Subcutaneous adipose tissue (tissue), 4 donors: Measurements from ENCODE around the gene FAM222B. TPM values are rescaled to one million over a fixed set of nuclear protein-coding genes. Genes with fewer than 3 reads are reported as not detected.

Source experiments
- total RNA-seq, 4 donors: library from RNA; depleted of rRNA; stranded (reverse); fragments of >200 nt; gene quantifications; one replicate each; pipeline ENCODE4 v1.1.0, GENCODE V29; 2016
- TF ChIP-seq, protein P1 (sequence below): fragments of 450-650 bp; IDR thresholded peaks from one replicate; pipeline ENCODE4 v1.5.1; 2016; ENCODE audit warnings: low read depth, mild to moderate bottlenecking, control low read depth, antibody characterized with exemption, moderate library complexity

The FAM222B gene
- total RNA-seq, 4 donors from 2014 or later = 6.6 to 30.0 (median 12.1) TPM

DNA sequence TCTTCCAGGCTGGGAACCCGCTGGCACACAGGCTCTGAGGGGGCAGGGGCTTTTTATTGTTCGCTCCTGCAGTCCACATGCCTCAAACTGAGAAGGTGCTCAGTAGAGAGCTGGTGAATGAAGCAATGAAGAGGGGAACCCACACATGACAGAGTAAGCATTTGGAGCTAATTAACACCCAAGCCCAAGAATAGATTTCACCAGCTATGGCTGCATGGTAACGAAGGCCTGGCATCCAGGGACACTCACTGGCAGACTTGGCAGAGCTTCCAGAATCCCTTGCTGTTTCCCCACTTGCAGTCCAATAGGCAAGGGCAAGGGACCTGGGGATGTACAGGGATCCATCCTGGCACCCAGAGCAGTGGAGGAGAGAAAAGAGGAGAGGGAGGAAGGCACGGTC, 42.8 kb upstream of the FAM222B start:
- TF ChIP-seq, protein P1, sequence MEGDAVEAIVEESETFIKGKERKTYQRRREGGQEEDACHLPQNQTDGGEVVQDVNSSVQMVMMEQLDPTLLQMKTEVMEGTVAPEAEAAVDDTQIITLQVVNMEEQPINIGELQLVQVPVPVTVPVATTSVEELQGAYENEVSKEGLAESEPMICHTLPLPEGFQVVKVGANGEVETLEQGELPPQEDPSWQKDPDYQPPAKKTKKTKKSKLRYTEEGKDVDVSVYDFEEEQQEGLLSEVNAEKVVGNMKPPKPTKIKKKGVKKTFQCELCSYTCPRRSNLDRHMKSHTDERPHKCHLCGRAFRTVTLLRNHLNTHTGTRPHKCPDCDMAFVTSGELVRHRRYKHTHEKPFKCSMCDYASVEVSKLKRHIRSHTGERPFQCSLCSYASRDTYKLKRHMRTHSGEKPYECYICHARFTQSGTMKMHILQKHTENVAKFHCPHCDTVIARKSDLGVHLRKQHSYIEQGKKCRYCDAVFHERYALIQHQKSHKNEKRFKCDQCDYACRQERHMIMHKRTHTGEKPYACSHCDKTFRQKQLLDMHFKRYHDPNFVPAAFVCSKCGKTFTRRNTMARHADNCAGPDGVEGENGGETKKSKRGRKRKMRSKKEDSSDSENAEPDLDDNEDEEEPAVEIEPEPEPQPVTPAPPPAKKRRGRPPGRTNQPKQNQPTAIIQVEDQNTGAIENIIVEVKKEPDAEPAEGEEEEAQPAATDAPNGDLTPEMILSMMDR = no peak

DNA sequence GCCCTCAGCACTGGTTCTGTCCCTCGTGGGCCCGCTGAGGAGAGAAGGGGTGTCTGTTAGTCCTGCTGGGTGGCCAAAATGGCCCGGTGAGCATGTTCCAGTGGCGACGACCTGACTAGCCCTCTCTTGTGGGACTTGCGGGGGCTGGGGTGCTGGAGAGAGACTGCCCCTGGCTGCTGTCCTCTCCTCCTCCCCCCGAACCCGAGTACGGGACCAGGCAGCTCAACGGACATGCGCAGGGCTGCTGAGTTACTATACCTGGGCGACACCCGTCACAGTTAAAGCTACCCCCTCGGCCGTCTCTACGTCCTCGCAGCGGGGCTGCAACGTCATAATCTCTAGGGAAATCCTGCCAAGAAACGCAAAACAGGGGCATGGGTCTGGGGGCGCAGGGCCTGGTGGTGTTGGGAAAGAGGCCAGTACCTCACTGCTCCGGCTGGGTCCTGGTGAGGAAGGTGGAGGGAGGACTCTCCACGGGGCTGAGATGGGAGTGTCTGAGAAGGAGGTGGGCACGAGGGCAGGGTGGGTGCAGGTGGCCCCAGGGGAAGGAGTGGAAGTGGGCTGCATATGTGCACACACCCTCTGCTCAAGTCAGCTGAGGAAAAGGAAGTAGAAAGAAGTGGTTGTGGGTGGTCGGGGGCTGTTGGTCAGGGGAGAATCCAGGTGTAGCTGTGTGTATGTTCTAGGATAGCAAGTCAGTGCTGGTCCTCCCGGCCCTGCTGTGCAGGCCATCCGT, 41.5 kb upstream of the FAM222B start:
- TF ChIP-seq, protein P1 = no peak

DNA sequence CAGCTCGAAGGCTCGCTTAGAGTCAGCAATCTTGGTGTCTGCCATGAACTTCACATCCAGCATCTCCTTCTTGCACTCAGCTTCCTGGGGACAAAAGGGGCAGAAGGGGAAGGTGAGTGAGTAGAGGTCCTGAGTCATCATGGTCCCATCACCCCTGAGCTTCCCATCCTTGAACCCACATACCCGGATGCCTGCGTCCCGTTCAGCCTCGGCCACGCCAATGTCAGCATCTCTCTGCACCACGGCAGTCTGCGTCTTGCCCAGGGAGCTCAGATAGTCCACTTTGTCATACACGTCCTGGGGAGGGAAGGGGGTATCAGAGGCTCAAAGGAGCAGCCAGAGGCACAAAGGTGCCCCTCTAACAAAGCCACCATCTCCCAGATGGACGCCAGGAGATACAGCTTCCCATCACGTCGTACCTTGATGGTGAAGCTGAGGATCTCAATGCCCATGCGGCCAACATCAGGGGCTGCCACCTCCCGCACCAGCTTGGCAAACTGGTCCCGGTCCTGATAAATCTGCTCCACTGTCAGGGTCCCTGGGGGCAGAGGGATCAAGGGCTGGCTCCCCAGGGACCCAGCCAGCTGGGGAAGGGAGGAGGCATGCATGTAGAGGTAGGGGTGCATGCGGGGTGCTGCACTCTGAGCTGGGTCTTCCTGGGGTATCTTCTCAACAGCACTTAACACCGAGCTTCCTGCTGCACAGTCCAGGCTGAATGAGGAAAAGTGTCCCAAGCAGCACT, 39.7 kb upstream of the FAM222B start:
- TF ChIP-seq, protein P1 = no peak

DNA sequence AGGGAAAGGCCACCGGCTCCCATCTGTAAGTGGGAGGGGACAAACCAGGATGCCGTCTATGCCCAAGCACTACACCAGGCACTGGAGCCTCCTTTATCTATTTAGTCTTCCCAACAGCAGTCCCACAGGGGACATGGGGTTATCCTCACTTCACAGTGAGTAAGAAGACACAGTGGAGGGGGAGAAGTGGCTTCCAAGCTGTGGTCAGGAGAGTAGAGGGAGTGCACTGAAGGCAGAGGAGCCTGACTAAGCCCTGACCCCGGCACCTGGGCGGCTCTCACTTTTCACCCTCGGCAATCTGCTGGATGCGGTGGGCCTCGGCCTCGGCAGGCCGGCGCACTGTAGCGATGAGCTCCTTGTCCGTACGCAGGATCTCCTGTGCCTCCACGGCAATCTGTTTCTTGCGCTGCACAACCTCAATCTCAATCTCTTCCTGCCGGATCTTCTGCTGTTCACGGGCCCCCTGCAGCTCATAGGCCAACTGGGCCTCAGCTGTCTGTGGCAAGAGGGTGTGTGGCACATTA, 39.0 kb upstream of the FAM222B start:
- TF ChIP-seq, protein P1 = no peak

DNA sequence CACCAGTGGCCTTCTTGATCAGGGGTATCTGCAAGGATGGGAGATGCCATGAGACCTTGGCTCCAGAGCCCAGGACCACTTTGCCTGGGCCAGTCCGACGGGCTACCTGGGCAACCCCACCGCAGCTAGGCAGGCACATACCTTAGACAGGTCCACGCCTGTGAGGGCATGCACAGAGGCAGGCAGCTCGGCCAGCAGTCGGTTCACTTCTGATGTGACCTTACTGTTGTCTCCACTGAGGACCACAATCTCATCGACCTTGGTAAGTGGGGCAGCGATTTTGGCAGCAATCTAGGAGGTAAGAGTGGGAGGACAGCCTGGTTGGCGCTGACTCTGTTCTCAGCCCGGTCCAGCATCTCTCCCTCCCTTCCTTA, 38.0 kb upstream of the FAM222B start:
- TF ChIP-seq, protein P1 = no peak

DNA sequence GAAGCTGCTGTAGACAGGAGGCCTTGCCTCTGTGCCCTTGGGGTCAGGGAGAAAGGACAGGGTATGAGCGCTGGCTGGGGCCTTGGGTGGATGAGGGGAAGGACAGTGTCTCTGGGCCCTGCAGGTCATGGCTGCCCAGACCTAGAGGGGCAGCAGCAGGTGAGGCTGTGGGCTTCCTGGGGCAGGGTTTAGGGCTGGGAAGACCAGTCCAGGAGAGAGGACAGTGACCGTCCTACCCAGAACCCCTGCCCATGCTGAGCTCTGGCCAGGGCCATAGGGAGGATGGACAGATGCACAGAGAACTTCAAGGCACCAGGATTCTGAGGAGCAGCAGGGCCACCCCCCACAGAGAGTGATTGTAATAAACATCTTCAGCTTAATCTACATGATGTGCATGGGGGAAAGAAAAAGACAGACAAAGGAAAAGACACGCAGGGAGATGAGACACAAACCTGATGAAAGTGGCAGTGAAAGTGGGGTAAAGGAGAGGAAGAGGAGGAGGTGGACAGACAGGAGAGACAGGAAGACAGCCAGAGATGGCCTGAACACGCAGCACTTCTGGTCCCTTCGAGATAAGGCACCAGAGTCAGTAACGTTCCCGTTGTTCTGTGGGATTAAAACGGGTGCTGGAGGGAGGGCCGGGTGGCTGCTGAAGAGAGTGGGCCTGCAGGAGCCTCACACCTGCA, 37.4 kb upstream of the FAM222B start:
- TF ChIP-seq, protein P1 = no peak

DNA sequence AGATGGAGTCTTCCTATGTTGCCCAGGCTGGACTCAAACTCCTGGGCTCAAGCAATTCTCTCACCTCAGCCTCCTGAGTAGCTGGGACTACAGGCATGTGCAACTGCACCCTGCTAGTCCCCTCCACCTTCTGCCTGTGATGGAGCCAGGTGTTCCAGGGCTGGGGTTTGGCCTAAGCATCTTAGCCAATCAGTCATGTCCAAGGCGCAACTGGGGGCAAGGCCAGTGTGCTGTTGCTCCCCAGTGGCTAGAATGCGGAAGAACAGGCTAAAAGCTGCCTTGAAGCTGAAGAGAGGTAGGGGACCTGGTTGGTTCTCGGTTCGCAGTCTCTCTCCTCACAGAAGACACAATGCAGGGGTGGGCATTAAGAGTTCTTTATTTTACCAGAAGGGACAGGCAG, 36.4 kb upstream of the FAM222B start:
- TF ChIP-seq, protein P1 = no peak
